GM21360 (cell line): ENCODE measurements around the gene PLA2G6.

Experiments
- ATAC-seq: cut with Tn5 transposase; IDR thresholded peaks from one replicate; pipeline ENCODE4 v1.9.1; 2021; ENCODE audit warnings: mild to moderate bottlenecking, moderate library complexity; ENCODE audit not compliant: unreplicated experiment

Gene PLA2G6

GRCh38 chr22:38075961-38076360 is 105.7 kb downstream of the PLA2G6 start:
- ATAC-seq = no peak

GRCh38 chr22:38075105-38075825 is 106.4 kb downstream of the PLA2G6 start:
- no peak for ATAC-seq

- no peak for ATAC-seq
Measured at GRCh38 chr22:38074181-38075104, 107.2 kb downstream of the PLA2G6 start.

- no peak for ATAC-seq
Measured at GRCh38 chr22:38073150-38074130, 108.2 kb downstream of the PLA2G6 start.

- no peak for ATAC-seq
Measured at GRCh38 chr22:38072322-38073149, 109.1 kb downstream of the PLA2G6 start.

GRCh38 chr22:38071421-38072321 is 110.0 kb downstream of the PLA2G6 start:
- no peak for ATAC-seq

- ATAC-seq = no peak
Measured at GRCh38 chr22:38070250-38070921, 111.2 kb downstream of the PLA2G6 start.

- no peak for ATAC-seq
Measured at GRCh38 chr22:38069372-38070249, 112.0 kb downstream of the PLA2G6 start.

GRCh38 chr22:38068641-38069371 is 112.8 kb downstream of the PLA2G6 start:
- ATAC-seq = no peak

- no peak for ATAC-seq
Measured at GRCh38 chr22:38067761-38068360, 113.8 kb downstream of the PLA2G6 start.

- no peak for ATAC-seq
Measured at GRCh38 chr22:38067028-38067415, 114.6 kb downstream of the PLA2G6 start.

GRCh38 chr22:38066381-38067027 is 115.1 kb downstream of the PLA2G6 start:
- no peak for ATAC-seq

GRCh38 chr22:38065539-38065938 is 116.1 kb downstream of the PLA2G6 start:
- no peak for ATAC-seq

GRCh38 chr22:38062791-38063190 is 118.8 kb downstream of the PLA2G6 start:
- ATAC-seq = no peak
